CD4-positive, alpha-beta T cell (primary cell): ENCODE data around the gene CPB1. TPM values are rescaled to one million over a fixed set of nuclear protein-coding genes. Genes with fewer than 3 reads are reported as not detected.

Source experiments
- ATAC-seq: fragments of 200-7000 bp; cut with Tn5 transposase; one replicate; pipeline ENCODE4 v1.10.0; 2022; ENCODE audit warnings: mild to moderate bottlenecking; ENCODE audit not compliant: poor library complexity
- CTCF ChIA-PET: fragments of 350-600 bp; sonication (Branson Sonifier 250); formaldehyde crosslinking; loops from one replicate; lab custom pipeline; 2021; ENCODE audit warnings: antibody characterized with exemption, inconsistent platforms; lab: Charles Lee
- POLR2A ChIA-PET: fragments of 350-600 bp; sonication (Branson Sonifier 250); formaldehyde crosslinking; loops from one replicate; lab custom pipeline; 2021; ENCODE audit warnings: antibody characterized with exemption, inconsistent platforms; lab: Charles Lee
- DNase-seq, 14 experiments: peaks; one replicate each; pipeline ENCODE4 v3.0.0-alpha.2; 2013 to 2020; ENCODE audit warnings: mixed read lengths in 2 of 14
- H3K27ac ChIP-seq, 2 donors: one replicate each; pipeline versions ENCODE4 v1.5.1 to v1.7.0; 2013; ENCODE audit warnings: low read length in 2 of 2, low read depth in 1 of 2, mild to moderate bottlenecking in 1 of 2
- H3K27me3 ChIP-seq, 2 experiments: 1 replicate in 1 of 2; 2 replicates in 1 of 2; pipeline versions ENCODE4 v1.6.1 to v1.7.0; 2013; ENCODE audit warnings: low read length in 2 of 2, control low read depth in 1 of 2, mild to moderate bottlenecking in 1 of 2, moderate library complexity in 1 of 2; ENCODE audit not compliant: insufficient read depth in 2 of 2, control insufficient read depth in 1 of 2
- H3K36me3 ChIP-seq: one replicate; pipeline ENCODE4 v1.6.1; 2013; ENCODE audit warnings: low read length, control low read depth; ENCODE audit not compliant: insufficient read depth
- H3K4me1 ChIP-seq: one replicate; pipeline ENCODE4 v1.6.1; 2013; ENCODE audit warnings: low read length, control low read depth; ENCODE audit not compliant: insufficient read depth
- H3K4me3 ChIP-seq: one replicate; pipeline ENCODE4 v1.5.1; 2013; ENCODE audit warnings: mild to moderate bottlenecking, low read length, moderate library complexity
- H3K9me3 ChIP-seq, 2 experiments: 1 replicate in 1 of 2; 2 replicates in 1 of 2; pipeline versions ENCODE4 v1.6.1 to v1.7.0; 2013; ENCODE audit warnings: low read length in 2 of 2, mild to moderate bottlenecking in 2 of 2, control low read depth in 1 of 2, moderate library complexity in 1 of 2; ENCODE audit not compliant: control insufficient read depth in 1 of 2, insufficient read depth in 1 of 2
- H3K27ac Mint-ChIP-seq: one replicate; pipeline ENCODE4 v1.8.0; 2020; ENCODE audit warnings: mixed read lengths
- H3K27me3 Mint-ChIP-seq: one replicate; pipeline ENCODE4 v1.8.0; 2021; ENCODE audit warnings: mixed read lengths
- H3K36me3 Mint-ChIP-seq: one replicate; pipeline ENCODE4 v1.8.0; 2021; ENCODE audit warnings: low read depth, mixed read lengths
- H3K4me1 Mint-ChIP-seq: one replicate; pipeline ENCODE4 v1.8.0; 2021; ENCODE audit warnings: low read depth, mixed read lengths
- H3K4me3 Mint-ChIP-seq: one replicate; pipeline ENCODE4 v1.8.0; 2020; ENCODE audit warnings: mild to moderate bottlenecking, mixed read lengths
- H3K9me3 Mint-ChIP-seq: one replicate; pipeline ENCODE4 v1.8.0; 2020; ENCODE audit warnings: mixed read lengths
- intact Hi-C, 2 experiments: fragments of 100-400 bp; cut with DNase I in 1 of 2; cut with micrococcal nuclease in 1 of 2; formaldehyde crosslinking; loops; one replicate each; pipeline versions ENCODE4 v1.15.1 to v1.9.0; 2023 to 2025; cut with DNase I, micrococcal nuclease
- total RNA-seq, 174 experiments: library from RNA in 2 of 174; stranded (reverse) in 2 of 174; gene quantifications; one replicate each; pipeline ENCODE4 v1.2.3 and lab custom pipeline; 2021 to 2026
- TF ChIP-seq, protein P1 (sequence below): fragments of 200-600 bp; IDR thresholded peaks from one replicate; pipeline ENCODE4 v1.8.0; 2022; ENCODE audit warnings: antibody characterized with exemption, mild to moderate bottlenecking

CPB1 gene
- total RNA-seq, 2 experiments from 2014 or later, result not detected

DNA sequence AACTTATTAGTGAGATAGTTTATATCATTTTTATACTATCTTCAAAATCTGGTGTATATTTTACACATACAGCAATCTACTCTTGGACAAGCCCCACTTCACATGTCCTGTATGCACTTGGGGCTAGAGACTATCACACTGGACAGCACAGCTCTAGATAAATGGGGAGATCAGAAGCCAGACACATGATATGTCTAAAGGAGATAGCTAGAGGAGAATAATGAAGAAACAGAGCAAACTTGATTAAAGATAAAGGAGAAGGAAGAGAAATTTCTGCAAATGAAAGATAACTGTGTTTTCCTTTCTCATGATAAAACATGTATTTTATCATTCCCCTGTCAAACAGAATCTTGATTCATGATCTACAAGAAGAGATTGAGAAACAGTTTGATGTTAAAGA is 50.5 kb downstream of the CPB1 start:
- H3K4me1 ChIP-seq, result no peaks in the 10 kb centered on the region
- H3K27me3 ChIP-seq, result peaks cover 0 to 2% of the 10 kb centered on the region in 2 experiments
- H3K27ac ChIP-seq, result no peak overlapping the region
- H3K36me3 ChIP-seq, result no peaks in the 10 kb centered on the region
- H3K9me3 Mint-ChIP-seq, result no peaks in the 10 kb centered on the region
- intact Hi-C loops, result no loop called here
- ChIA-PET CTCF (interaction anchor here (0.9 to 1.5 kb wide), 2 partner anchors 17 to 24 kb away, joined by 3 read pairs; no protein-coding TSS in a partner anchor), POLR2A (no interaction called here)
- H3K36me3 Mint-ChIP-seq, result no peaks in the 10 kb centered on the region
- H3K27me3 Mint-ChIP-seq, result peaks cover 22% of the 10 kb centered on the region
- DNase-seq, result no peak
- H3K9me3 ChIP-seq, result no peaks in the 10 kb centered on the region
- no peak overlapping the region for H3K4me3 ChIP-seq
- no peak overlapping the region for H3K27ac Mint-ChIP-seq
- ATAC-seq, result no peak
- no peaks in the 10 kb centered on the region for H3K4me1 Mint-ChIP-seq
- no peak overlapping the region for H3K4me3 Mint-ChIP-seq
- TF ChIP-seq, protein P1, sequence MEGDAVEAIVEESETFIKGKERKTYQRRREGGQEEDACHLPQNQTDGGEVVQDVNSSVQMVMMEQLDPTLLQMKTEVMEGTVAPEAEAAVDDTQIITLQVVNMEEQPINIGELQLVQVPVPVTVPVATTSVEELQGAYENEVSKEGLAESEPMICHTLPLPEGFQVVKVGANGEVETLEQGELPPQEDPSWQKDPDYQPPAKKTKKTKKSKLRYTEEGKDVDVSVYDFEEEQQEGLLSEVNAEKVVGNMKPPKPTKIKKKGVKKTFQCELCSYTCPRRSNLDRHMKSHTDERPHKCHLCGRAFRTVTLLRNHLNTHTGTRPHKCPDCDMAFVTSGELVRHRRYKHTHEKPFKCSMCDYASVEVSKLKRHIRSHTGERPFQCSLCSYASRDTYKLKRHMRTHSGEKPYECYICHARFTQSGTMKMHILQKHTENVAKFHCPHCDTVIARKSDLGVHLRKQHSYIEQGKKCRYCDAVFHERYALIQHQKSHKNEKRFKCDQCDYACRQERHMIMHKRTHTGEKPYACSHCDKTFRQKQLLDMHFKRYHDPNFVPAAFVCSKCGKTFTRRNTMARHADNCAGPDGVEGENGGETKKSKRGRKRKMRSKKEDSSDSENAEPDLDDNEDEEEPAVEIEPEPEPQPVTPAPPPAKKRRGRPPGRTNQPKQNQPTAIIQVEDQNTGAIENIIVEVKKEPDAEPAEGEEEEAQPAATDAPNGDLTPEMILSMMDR, result no peak

DNA sequence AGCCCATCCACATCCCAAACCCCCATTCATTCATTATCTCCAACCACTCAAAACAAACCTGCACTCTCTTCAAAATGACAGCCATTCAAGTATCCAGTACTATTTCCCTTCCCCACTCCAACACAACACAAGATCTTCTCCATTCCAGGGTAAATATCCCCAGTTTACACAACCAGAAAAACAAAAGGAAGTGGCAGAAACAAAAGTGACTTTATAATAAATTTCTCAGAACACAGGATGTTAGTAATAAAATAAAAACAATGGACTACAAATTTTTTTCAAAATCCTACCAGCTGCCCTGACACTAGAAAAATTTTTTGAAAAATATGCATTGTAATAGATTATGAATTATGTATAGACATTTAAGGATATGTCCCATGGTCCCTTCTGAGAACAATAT is 51.6 kb downstream of the CPB1 start:
- no peaks in the 10 kb centered on the region for H3K4me1 Mint-ChIP-seq

DNA sequence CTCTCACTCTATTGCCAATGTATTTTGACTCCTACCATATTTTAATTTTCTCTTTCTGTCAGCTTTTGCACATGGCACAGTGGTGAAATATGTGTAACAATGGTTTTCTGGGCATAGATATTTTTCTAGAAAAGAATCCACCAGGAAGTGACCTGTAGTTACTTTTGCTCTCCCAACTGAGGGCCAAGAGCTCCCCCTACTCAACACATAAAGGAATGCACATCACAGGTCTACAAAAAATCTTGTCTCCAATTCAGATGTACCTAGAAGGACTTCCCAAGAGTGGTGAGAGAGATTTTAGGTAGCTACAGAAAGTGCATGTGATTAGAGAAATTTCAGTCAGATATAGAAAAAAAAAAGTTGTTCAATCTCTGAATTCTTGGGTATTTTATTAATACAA is 53.1 kb downstream of the CPB1 start:
- Histone ChIP-seq H3K9me3 (no peaks in the 10 kb centered on the region), H3K36me3 (no peaks in the 10 kb centered on the region), H3K4me3 (no peak overlapping the region), H3K4me1 (no peaks in the 10 kb centered on the region), H3K27ac (no peak overlapping the region), H3K27me3 (no peaks in the 10 kb centered on the region)
- Mint-ChIP-seq H3K27me3 (peaks cover 22% of the 10 kb centered on the region), H3K9me3 (no peaks in the 10 kb centered on the region), H3K36me3 (no peaks in the 10 kb centered on the region), H3K4me1 (no peaks in the 10 kb centered on the region), H3K27ac (no peak overlapping the region), H3K4me3 (no peak overlapping the region)
- no peak for DNase-seq
- TF ChIP-seq, protein P1, result no peak
- ChIA-PET POLR2A (no interaction called here), CTCF (interaction anchor here (1.1 kb wide), 1 partner anchor 16 kb away, joined by 3 read pairs; no protein-coding TSS in a partner anchor)
- ATAC-seq, result no peak
- intact Hi-C loops, result no loop called here

More for the DNA sequence above, 51.6 kb downstream of the CPB1 start:
- H3K27me3 ChIP-seq, result peaks cover 0 to 2% of the 10 kb centered on the region in 2 experiments
- POLR2A ChIA-PET, result no interaction called here
- no peaks in the 10 kb centered on the region for H3K4me1 ChIP-seq
- H3K27ac ChIP-seq, result no peak overlapping the region
- no peaks in the 10 kb centered on the region for H3K9me3 ChIP-seq
- Mint-ChIP-seq H3K27ac (no peak overlapping the region), H3K4me3 (no peak overlapping the region), H3K36me3 (no peaks in the 10 kb centered on the region), H3K9me3 (no peaks in the 10 kb centered on the region), H3K27me3 (peaks cover 22% of the 10 kb centered on the region)
- CTCF ChIA-PET, result interaction anchor here (1.5 kb wide), 1 partner anchor 18 kb away, joined by 3 read pairs; no protein-coding TSS in a partner anchor
- H3K4me3 ChIP-seq, result no peak overlapping the region
- TF ChIP-seq, protein P1, result no peak
- DNase-seq, result no peak
- no peak for ATAC-seq
- no peaks in the 10 kb centered on the region for H3K36me3 ChIP-seq
- intact Hi-C loops, result no loop called here
